Renal pelvis (tissue), 4 donors: ENCODE data around the gene CENPP. TPM values are rescaled to one million over a fixed set of nuclear protein-coding genes. Genes with fewer than 3 reads are reported as not detected.
"Not testable (repeated sequence)": the region's sequence is repeated elsewhere in the genome, so short reads cannot be mapped to it uniquely, and the experiment has no call there.

Source experiments
- DNase-seq: peaks from one replicate; pipeline ENCODE4 v3.0.0-alpha.2; 2013
- polyA plus RNA-seq, 3 donors: library from polyadenylated mRNA; unstranded; fragments of 120-200 nt; gene quantifications; one replicate each; pipeline ENCODE4 v1.2.1, GENCODE V29; 2013; ENCODE audit not compliant: insufficient read length in 3 of 3

The CENPP gene
- polyA plus RNA-seq, 3 donors, result 5.3 to 8.4 (median 5.9) TPM

DNA sequence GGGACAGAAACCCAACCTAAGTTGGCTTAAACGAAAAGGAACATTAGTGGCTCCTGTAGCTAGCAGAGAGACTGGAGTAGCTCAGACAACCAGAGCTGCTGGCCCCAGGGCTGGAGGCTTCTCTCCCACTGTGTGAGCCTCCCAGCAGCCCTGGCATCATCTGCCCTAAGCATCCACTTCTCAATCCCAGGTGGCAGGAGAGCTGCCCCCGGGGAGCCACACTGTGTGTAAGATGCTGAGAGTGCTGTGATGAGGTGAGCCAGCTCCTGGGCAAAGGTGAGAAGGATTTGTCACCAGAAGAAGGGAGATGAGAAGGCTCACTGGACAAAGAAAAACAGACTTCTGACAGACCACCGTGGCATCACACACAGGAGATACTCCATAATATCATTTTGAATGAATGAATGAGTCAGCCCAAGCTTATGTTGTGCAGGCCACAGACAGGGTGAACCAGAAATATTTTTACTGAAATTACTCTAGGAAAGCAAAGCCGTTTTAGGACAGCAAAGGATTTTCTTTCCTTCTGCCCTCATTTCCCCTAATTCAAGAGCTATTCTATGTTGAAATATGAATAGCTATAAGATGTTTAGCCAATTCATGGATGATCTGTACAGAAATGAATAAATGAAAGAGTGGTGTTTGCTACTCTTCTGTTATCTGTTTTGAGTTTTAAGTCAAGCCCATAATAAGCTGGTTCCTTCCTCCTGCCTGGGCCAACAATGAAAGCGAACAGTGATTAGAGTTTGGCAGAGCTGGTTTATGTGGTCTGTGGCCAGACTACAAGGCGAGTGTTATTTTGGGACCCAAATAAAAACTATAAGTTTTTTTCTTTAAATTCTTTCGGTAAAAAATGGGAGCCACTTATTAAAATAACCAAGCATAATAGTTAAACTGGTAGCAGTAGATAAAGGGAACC, 267.5 kb downstream of the CENPP start:
- DNase-seq, result no peak

DNA sequence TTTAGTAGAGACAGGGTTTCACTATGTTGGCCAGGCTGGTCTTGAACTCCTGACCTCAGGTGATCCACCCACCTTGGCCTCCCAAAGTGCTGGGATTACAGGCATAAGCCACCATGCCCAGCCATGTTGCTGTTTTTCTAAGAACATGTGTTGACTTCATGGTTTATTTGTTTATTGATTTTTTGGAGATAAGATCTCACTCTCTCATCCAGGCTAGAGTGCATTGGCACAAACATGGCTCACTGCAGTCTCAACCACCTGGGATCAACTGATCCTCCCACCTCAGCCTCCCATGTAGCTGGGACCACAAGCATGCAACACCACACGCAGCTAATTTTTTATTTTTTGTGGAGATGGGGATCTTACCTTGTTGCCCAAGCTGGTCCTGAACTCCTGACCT, 269.3 kb downstream of the CENPP start:
- DNase-seq, result not testable (repeated sequence)

GRCh38 chr9:92595930-92596329, 270.2 kb downstream of the CENPP start:
- DNase-seq, result no peak

- DNase-seq, result no peak
Measured at GRCh38 chr9:92598382-92598781, 272.6 kb downstream of the CENPP start.

GRCh38 chr9:92599938-92600461, 274.2 kb downstream of the CENPP start:
- DNase-seq, result no peak

GRCh38 chr9:92600462-92601261, 274.9 kb downstream of the CENPP start:
- DNase-seq, result peak; percentile 34

GRCh38 chr9:92601451-92601850, 275.7 kb downstream of the CENPP start:
- peak; percentile 28 for DNase-seq

- no peak for DNase-seq
Measured at GRCh38 chr9:92602413-92602812, 276.7 kb downstream of the CENPP start.

DNA sequence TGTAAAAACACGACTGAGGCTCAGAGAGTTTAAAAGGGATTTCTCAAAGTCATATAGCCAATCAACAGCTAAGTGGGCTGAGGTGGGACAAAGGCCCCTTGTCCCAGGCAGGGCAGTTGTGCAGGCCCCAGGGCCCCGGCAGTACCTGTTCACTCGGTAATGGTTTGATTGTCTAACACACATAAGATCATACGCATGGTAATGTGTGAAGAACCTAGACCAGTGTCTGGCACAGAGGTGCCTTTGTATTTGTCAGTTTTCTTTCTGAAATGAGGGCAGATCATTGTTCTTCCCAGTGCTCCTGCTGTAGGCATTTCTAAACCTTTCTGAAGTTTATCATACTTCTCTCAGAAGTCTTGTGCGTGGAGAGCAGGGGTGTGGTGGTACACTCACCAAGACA, 277.3 kb downstream of the CENPP start:
- no peak for DNase-seq

GRCh38 chr9:92603990-92604389, 278.2 kb downstream of the CENPP start:
- DNase-seq, result no peak

GRCh38 chr9:92605224-92605623, 279.5 kb downstream of the CENPP start:
- no peak for DNase-seq

DNA sequence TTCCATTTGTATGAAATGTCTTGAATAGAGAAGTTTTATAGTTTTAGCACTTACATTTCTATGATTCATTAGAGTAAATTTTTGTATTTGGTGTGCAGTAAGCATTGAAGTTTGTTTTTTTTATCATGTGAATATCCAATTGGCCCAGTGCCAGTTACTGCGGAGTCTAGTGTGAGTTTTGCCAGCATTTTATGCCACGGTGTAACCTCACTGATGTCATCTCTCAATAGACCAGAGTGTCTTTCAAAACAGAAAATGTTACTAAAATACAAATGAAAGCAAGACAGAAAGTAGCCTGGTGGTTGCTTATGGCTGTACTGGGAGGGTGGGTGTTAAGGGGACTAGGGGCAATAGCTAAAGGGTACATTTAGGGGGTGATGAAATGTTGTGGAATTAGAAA, 281.3 kb downstream of the CENPP start:
- DNase-seq, result no peak

DNA sequence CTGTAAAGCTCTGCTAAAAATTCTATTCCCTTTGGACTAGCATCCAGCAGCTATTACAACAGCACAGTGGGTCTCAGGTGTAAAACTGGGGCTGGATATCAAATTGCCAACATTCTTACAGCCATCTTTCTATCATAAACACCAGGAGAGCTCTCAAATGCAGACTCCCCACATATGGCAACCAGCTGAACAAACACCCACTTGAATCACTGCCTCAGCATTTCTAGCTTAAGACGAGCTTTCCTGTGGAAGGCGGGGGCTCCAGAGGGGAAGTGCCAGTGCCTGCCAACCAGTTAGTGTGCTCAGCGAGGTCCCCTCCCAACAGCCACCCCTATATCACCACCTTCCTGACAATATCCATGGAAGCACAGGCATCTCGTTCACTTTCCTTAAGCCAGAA, 282.0 kb downstream of the CENPP start:
- peak; percentile 36 for DNase-seq

GRCh38 chr9:92608241-92608908, 282.6 kb downstream of the CENPP start:
- DNase-seq, result no peak

- DNase-seq, result peak; percentile 42
Measured at GRCh38 chr9:92608909-92609445, 283.2 kb downstream of the CENPP start.

DNA sequence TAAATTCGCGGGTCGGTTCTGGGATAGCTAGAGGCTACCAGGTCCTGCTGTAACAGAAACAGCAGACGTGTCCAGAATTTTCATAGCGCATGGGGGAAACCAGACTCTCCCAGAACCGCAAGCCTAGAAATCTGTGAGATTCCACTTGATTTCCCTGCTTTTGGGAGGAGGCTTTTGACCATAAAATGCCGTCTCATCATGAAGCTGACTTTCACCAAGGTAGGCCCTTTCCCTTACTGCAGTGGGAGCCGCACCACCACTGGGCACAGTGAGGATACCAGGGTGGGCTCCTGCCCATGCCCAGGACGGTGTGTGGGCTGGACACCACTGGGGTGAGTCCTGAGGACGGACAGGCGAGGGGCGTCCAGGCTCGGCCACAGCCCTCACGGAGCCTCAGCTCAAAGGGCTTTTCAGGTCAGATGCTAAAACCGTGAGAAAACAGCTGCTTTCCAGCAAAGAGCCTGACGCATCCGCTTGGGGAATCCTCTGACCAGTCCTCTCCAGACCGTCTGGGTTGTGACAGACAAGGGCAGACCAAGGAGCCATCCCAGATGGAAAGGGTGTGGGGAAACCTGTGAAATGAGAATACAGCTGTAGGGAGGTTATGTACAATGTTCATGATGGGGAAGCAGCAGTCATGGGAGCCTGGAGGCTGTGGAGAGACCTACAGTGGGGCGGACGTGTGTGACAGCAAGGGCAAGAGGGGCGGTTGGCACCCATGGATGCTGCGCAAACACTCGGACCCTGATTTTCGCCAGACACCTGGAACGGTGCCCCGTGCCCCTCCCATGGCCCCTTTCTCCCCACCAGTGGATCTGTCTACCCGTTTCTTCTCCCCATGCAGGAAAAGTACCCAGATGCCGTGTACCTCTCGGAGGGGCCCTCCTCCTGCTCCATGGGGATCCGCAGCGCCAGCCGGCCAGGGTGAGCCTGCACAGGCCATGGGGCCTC, 285.0 kb downstream of the CENPP start:
- DNase-seq, result peak; percentile 27

DNA sequence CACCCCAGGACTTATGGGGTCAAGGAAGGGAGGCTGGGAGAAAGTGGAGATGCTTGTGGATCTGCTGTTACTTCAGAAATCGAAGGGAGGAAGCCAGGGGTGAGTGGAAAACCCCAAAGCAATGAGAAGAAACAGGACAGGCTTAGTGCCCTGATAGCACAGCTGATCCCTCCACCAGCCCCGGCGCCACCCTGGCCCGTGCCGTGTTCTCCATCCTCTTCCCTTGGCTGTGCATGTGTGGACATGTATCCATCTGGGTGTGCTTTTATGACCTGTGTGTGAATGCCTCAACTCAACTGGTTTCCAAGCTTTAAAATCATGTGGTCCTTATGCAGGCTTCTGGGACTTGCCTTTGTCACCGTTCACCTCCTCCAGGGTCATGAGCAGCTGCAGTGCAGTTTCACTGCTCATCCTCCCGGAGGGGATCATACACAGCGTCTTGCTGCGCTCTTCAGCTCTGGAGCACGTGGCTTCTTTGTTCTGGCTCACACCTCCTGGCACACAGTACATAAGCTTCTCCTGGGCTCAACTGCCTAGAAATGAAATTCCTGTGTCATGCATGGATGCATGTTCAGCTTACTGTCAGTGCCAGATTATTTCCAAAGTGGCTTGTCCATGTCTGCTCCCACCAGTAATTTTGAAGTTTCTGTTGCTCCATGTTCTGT, 286.0 kb downstream of the CENPP start:
- no peak for DNase-seq

GRCh38 chr9:92612292-92612691, 286.5 kb downstream of the CENPP start:
- DNase-seq, result no peak

DNA sequence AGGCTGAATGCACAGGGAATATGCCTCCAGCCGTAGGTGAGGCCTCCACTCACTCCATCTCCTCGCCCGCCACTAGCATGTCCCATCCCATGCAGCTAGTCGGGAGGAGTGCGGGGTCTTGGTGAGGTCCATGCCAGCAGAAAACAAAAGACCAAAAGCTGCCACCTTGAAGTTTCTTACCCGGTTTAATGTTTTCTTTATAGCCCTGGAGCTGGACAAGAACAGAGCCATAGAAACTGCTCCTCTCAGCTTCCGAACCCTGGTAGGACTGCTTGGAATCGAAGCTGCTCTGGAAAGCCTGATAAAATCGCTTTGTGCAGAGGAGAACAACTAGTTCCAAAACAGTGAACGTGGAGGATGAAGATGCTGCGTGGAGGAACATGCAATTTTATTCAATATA, 287.1 kb downstream of the CENPP start:
- DNase-seq, result no peak
